C4-2B (cell line): ENCODE results near the gene CIBAR2.

ENCODE experiments used
- H3K27ac ChIP-seq: fragments of 450-650 bp; 2 replicates; pipeline ENCODE4 v1.5.1; 2017
- ZFX ChIP-seq: fragments of 450-650 bp; IDR thresholded peaks from 2 replicates; pipeline ENCODE4 v1.6.1; 2017
- TF ChIP-seq, protein P1 (sequence below): fragments of 450-650 bp; conservative IDR thresholded peaks from 2 replicates; pipeline ENCODE4 v1.5.1; 2017; ENCODE audit warnings: mild to moderate bottlenecking

CIBAR2 gene

GRCh38 chr16:85105475-85105874 lies 6.8 kb downstream of the CIBAR2 start:
- TF ChIP-seq, protein P1, sequence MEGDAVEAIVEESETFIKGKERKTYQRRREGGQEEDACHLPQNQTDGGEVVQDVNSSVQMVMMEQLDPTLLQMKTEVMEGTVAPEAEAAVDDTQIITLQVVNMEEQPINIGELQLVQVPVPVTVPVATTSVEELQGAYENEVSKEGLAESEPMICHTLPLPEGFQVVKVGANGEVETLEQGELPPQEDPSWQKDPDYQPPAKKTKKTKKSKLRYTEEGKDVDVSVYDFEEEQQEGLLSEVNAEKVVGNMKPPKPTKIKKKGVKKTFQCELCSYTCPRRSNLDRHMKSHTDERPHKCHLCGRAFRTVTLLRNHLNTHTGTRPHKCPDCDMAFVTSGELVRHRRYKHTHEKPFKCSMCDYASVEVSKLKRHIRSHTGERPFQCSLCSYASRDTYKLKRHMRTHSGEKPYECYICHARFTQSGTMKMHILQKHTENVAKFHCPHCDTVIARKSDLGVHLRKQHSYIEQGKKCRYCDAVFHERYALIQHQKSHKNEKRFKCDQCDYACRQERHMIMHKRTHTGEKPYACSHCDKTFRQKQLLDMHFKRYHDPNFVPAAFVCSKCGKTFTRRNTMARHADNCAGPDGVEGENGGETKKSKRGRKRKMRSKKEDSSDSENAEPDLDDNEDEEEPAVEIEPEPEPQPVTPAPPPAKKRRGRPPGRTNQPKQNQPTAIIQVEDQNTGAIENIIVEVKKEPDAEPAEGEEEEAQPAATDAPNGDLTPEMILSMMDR: no peak
- H3K27ac ChIP-seq: no peak overlapping the region

- TF ChIP-seq, protein P1: no peak
- no peak for TF ChIP-seq ZFX
- no peak overlapping the region for H3K27ac ChIP-seq
Measured at GRCh38 chr16:85104821-85105391, 7.4 kb downstream of the CIBAR2 start.

GRCh38 chr16:85104147-85104546 lies 8.1 kb downstream of the CIBAR2 start:
- TF ChIP-seq, protein P1: no peak
- no peak for TF ChIP-seq ZFX
- H3K27ac ChIP-seq: no peak overlapping the region

DNA sequence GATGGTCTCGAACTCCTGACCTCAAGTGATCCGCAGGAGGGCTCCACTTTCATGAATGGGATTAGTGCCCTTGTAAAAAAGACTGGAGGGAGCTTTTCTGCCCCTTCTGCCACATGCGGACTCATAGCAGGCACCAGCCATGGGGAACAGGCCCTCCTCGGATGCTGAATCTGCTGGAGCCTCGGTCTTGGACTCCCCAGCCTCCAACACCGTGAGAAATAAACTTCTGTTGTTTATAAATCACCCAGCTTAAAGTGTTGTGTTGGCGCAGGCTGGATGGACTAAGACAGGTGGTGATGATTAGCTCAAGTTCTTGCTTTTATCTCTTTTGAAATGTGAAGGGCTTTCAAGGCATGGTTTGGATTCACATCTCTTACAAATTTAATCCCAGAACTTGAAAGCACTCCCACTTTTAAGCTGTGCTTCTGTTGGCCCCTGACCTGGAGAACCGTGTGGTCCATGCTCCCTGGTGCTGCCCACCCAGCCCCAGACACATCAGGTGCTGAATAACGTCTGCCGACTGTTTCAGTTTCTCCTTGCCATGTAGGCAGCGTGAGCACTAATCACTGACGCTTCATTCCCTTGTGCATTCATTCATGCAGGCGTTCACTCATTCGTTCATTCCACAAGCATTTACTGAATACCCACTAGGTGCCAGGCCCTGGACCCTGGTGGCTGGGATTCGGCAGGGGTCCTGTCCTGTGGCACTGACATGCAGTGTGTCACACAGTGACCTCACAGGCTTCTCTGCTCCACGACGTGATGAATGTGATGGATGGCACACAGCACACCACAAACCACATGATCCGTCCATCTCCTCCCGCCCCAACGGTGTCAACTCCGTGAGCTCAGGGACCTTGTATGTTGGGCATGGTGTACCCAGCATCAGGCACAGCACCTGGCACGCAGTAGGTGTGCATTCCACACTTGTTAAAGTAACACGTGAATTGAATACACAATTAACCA lies 8.9 kb downstream of the CIBAR2 start:
- TF ChIP-seq, protein P1: no peak
- no peak for TF ChIP-seq ZFX
- H3K27ac ChIP-seq: no peak overlapping the region

GRCh38 chr16:85101956-85102630 lies 10.2 kb downstream of the CIBAR2 start:
- H3K27ac ChIP-seq: no peak overlapping the region
- TF ChIP-seq, protein P1: no peak
- no peak for TF ChIP-seq ZFX

DNA sequence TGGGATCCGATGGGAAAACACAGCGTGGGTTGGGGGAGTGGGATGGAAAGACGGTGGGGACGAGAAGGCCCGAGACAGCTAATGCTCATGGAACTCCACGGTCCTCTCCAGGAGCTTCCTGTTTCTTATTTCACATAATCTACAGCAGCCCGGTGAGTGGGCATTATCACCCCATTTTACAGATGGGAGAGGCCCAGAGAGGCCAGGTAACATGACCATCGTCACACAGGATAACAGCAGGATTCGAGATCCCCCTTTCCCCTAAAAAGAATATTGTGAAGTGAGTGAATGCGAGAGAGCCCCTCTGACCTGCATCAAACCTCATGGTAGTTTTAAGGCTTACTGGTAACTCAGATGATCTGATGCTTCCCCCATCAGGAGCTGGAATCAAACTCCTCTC lies 12.0 kb downstream of the CIBAR2 start:
- H3K27ac ChIP-seq: no peak overlapping the region
- TF ChIP-seq ZFX: no peak
- TF ChIP-seq, protein P1: no peak

DNA sequence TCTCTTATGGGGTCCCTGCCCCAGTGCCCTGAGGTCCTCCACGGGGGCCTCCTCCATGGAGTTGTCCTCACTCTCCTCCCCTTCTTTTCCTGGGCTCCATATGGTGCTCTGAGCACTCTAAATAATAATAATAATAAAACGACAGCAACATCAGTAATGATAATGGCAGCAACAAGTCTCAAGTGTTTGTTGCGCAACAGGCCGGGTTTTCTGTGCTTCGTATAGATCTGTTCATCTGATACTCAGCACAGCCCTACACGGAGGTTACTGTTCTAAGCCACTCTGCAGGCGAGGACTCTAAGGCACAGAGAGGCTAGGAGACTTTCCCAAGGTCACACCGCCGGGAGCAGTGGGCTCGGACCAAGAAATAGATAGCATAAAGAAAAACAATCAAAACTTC lies 13.7 kb downstream of the CIBAR2 start:
- H3K27ac ChIP-seq: no peak overlapping the region
- TF ChIP-seq, protein P1: no peak
- TF ChIP-seq ZFX: no peak
